ENCODE measurements around the gene PLBD2. TPM values are rescaled to one million over a fixed set of nuclear protein-coding genes. Genes with fewer than 3 reads are reported as not detected.

PLBD2 gene
- total RNA-seq, 1 donor from 2014 or later = 52.2 TPM

GRCh38 chr12:113391650-113392337, 33.4 kb downstream of the PLBD2 start:
- no peaks in the 10 kb centered on the region for H3K9me3 ChIP-seq (ENCODE audit: insufficient read depth, low read depth, low read length)
- no peak overlapping the region for H3K9ac ChIP-seq (ENCODE audit: low read length)
- Mint-ChIP-seq H3K9me3 (ENCODE audit: unreplicated experiment) (no peaks in the 10 kb centered on the region), H3K4me3 (ENCODE audit: unreplicated experiment) (no peak overlapping the region), H3K27me3 (ENCODE audit: low read depth, unreplicated experiment) (peaks cover 5% of the 10 kb centered on the region), H3K27ac (ENCODE audit: unreplicated experiment) (no peak overlapping the region), H3K36me3 (ENCODE audit: low read depth, unreplicated experiment) (peaks cover 15% of the 10 kb centered on the region), H3K4me1 (ENCODE audit: low read depth, unreplicated experiment) (no peaks in the 10 kb centered on the region)
- H3K4me3 ChIP-seq (ENCODE audit: insufficient read depth, low read depth, low read length) = no peak overlapping the region
- no peaks in the 10 kb centered on the region for H4K20me1 ChIP-seq (ENCODE audit: insufficient read depth, low read length)
- no peaks in the 10 kb centered on the region for H3K79me2 ChIP-seq (ENCODE audit: insufficient read depth, low read length)
- H3K27ac ChIP-seq (ENCODE audit: low read depth, low read length) = no peak overlapping the region
- no peak for TF ChIP-seq EZH2 (IDR thresholded peaks at IDR 0.05; ENCODE audit: insufficient read depth, low read length)
- TF ChIP-seq, protein P1, sequence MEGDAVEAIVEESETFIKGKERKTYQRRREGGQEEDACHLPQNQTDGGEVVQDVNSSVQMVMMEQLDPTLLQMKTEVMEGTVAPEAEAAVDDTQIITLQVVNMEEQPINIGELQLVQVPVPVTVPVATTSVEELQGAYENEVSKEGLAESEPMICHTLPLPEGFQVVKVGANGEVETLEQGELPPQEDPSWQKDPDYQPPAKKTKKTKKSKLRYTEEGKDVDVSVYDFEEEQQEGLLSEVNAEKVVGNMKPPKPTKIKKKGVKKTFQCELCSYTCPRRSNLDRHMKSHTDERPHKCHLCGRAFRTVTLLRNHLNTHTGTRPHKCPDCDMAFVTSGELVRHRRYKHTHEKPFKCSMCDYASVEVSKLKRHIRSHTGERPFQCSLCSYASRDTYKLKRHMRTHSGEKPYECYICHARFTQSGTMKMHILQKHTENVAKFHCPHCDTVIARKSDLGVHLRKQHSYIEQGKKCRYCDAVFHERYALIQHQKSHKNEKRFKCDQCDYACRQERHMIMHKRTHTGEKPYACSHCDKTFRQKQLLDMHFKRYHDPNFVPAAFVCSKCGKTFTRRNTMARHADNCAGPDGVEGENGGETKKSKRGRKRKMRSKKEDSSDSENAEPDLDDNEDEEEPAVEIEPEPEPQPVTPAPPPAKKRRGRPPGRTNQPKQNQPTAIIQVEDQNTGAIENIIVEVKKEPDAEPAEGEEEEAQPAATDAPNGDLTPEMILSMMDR (IDR thresholded peaks at IDR 0.05; ENCODE audit: insufficient read depth, low read depth, low read length) = no peak
- H3K4me1 ChIP-seq (ENCODE audit: insufficient read depth, low read length) = no peaks in the 10 kb centered on the region
- H3K4me2 ChIP-seq (ENCODE audit: low read length) = no peak overlapping the region
- H3K27me3 ChIP-seq (ENCODE audit: insufficient read depth, low read length) = peaks cover 1% of the 10 kb centered on the region
- peaks cover 5% of the 10 kb centered on the region for H3K36me3 ChIP-seq (ENCODE audit: insufficient read depth, low read length)
- H2AFZ ChIP-seq (ENCODE audit: low read depth, low read length) = no peak overlapping the region
- FAIRE-seq = no peak
- DNase-seq (ENCODE audit: low read depth) = no peak

DNA sequence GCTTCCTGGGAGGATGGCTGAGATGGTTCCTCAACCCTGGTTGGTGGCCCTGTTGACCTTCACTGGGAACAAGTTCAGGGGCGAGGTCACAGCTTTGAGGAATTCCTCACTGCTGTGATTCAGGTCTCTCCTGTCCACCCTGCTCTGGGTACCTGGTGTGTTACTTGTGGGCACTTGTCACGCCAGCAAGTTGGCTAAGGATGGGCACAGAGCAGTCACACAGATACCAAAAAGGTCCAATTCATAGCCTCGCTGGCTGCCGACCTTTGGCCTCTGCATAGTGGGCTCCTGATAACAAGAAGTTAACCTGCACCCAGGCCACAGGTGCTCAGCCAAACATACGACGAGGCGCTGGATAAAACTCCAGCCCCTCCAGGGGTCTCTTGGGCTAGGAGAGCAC, 34.1 kb downstream of the PLBD2 start:
- H3K27me3 ChIP-seq (ENCODE audit: insufficient read depth, low read length) = peaks cover 4% of the 10 kb centered on the region

More for the DNA sequence above, 34.1 kb downstream of the PLBD2 start:
- Mint-ChIP-seq H3K9me3 (ENCODE audit: unreplicated experiment) (no peaks in the 10 kb centered on the region), H3K4me3 (ENCODE audit: unreplicated experiment) (no peak overlapping the region), H3K36me3 (ENCODE audit: low read depth, unreplicated experiment) (peaks cover 13% of the 10 kb centered on the region), H3K4me1 (ENCODE audit: low read depth, unreplicated experiment) (no peaks in the 10 kb centered on the region), H3K27ac (ENCODE audit: unreplicated experiment) (no peak overlapping the region), H3K27me3 (ENCODE audit: low read depth, unreplicated experiment) (peaks cover 10% of the 10 kb centered on the region)
- FAIRE-seq (no peak), DNase-seq (ENCODE audit: low read depth) (no peak)
- Histone ChIP-seq H3K4me1 (ENCODE audit: insufficient read depth, low read length) (no peaks in the 10 kb centered on the region), H3K9ac (ENCODE audit: low read length) (no peak overlapping the region), H3K79me2 (ENCODE audit: insufficient read depth, low read length) (no peaks in the 10 kb centered on the region), H4K20me1 (ENCODE audit: insufficient read depth, low read length) (no peaks in the 10 kb centered on the region), H3K36me3 (ENCODE audit: insufficient read depth, low read length) (peaks cover 2% of the 10 kb centered on the region), H3K9me3 (ENCODE audit: insufficient read depth, low read depth, low read length) (no peaks in the 10 kb centered on the region), H3K27ac (ENCODE audit: low read depth, low read length) (no peak overlapping the region), H2AFZ (ENCODE audit: low read depth, low read length) (no peak overlapping the region), H3K4me3 (ENCODE audit: insufficient read depth, low read depth, low read length) (no peak overlapping the region), H3K4me2 (ENCODE audit: low read length) (no peak overlapping the region)
- TF ChIP-seq, protein P1 (IDR thresholded peaks at IDR 0.05; ENCODE audit: insufficient read depth, low read depth, low read length) = no peak
- TF ChIP-seq EZH2 (IDR thresholded peaks at IDR 0.05; ENCODE audit: insufficient read depth, low read length) = no peak

All from astrocyte (in vitro differentiated cells and primary cell).